OCI-LY3 (cell line): ENCODE results near the gene NEURL2.

ENCODE experiments used
- H2AFZ ChIP-seq: fragments of 200-600, 300-600 bp; shearing (Covaris generic); 2 replicates; pipeline ENCODE4 v1.6.0; 2014; ENCODE audit warnings: antibody characterized with exemption, low read depth, low read length
- H3K27ac ChIP-seq: fragments of 200-600, 300-600 bp; sonication (generic); 2 replicates; pipeline ENCODE4 v1.5.1; 2014; ENCODE audit warnings: mild to moderate bottlenecking, low read length, moderate library complexity, mixed read lengths
- H3K27me3 ChIP-seq: fragments of 200-600, 300-600 bp; sonication (generic); 2 replicates; pipeline ENCODE4 v1.6.1; 2014; ENCODE audit warnings: low read depth, low read length, mixed read lengths
- H3K36me3 ChIP-seq: fragments of 200-600, 300-600 bp; sonication (generic); replicated peaks from 2 replicates; pipeline ENCODE3; 2014; ENCODE audit warnings: low read depth, low read length, mixed read lengths
- H3K4me1 ChIP-seq: fragments of 300-600, 200-600 bp; sonication (generic); 2 replicates; pipeline ENCODE4 v1.6.1; 2014; ENCODE audit warnings: low read length, mixed read lengths
- H3K4me2 ChIP-seq: fragments of 200-600, 300-600 bp; sonication (generic); 2 replicates; pipeline ENCODE4 v1.6.1; 2014; ENCODE audit warnings: low read length, mixed read lengths
- H3K4me3 ChIP-seq: fragments of 300-600, 200-600 bp; sonication (generic); 2 replicates; pipeline ENCODE4 v1.5.1; 2014; ENCODE audit warnings: antibody characterized with exemption, mild to moderate bottlenecking, low read length, moderate library complexity
- H3K79me2 ChIP-seq: fragments of 300-600, 200-600 bp; shearing (Covaris generic); 2 replicates; pipeline ENCODE4 v1.6.1; 2014; ENCODE audit warnings: mild to moderate bottlenecking, low read length, mixed read lengths
- H3K9ac ChIP-seq: fragments of 300-600, 200-600 bp; shearing (Covaris generic); 2 replicates; pipeline ENCODE4 v1.6.0; 2014; ENCODE audit warnings: mild to moderate bottlenecking, low read length, moderate library complexity
- H3K9me3 ChIP-seq: fragments of 200-600, 300-600 bp; shearing (Covaris generic); 2 replicates; pipeline ENCODE4 v1.6.1; 2014; ENCODE audit warnings: low read length, mixed read lengths; ENCODE audit not compliant: insufficient read depth
- H4K20me1 ChIP-seq: fragments of 200-600, 300-600 bp; sonication (generic); 2 replicates; pipeline ENCODE4 v1.6.1; 2016; ENCODE audit warnings: low read length, mixed read lengths; ENCODE audit not compliant: insufficient read depth
- CTCF ChIP-seq: fragments of 200-600, 300-600 bp; sonication (generic); IDR thresholded peaks from 2 replicates; pipeline ENCODE4 v1.5.1; 2014; ENCODE audit warnings: antibody characterized with exemption, low read length, low read depth
- EZH2phosphoT487 ChIP-seq: fragments of 200-600 bp; shearing (Covaris generic); IDR thresholded peaks from 2 replicates; pipeline ENCODE4 v1.6.1; 2018; ENCODE audit warnings: antibody characterized with exemption, mixed run types, low read depth

NEURL2 gene

GRCh38 chr20:45857882-45858216 is 33.2 kb downstream of the NEURL2 start:
- H3K36me3 ChIP-seq: peaks cover 7% of the 10 kb centered on the region
- TF ChIP-seq EZH2phosphoT487 (no peak), CTCF (no peak)
- H3K79me2 ChIP-seq: peaks cover 17% of the 10 kb centered on the region
- peak overlapping the region; percentile 63 for H3K27ac ChIP-seq
- no peaks in the 10 kb centered on the region for H3K9me3 ChIP-seq
- no peaks in the 10 kb centered on the region for H3K27me3 ChIP-seq
- H3K4me1 ChIP-seq: peaks cover 15% of the 10 kb centered on the region
- H4K20me1 ChIP-seq: no peaks in the 10 kb centered on the region
- peak overlapping the region; percentile 82 for H3K4me3 ChIP-seq
- peak overlapping the region; percentile 96 for H2AFZ ChIP-seq
- peak overlapping the region; percentile 75 for H3K4me2 ChIP-seq
- H3K9ac ChIP-seq: peak overlapping the region; percentile 81

GRCh38 chr20:45857114-45857881 is 33.7 kb downstream of the NEURL2 start, which contains the start of the genes ACOT8 and ZSWIM3:
Gene ACOT8, minus strand, starts transcription at chr20:45857392. Its CDS starts 77 bp downstream, at chr20:45857315.
Gene ZSWIM3, plus strand, starts transcription at chr20:45857614. Its CDS starts 212 bp downstream, at chr20:45857826.
- peaks cover 15% of the 10 kb centered on the region for H3K4me1 ChIP-seq
- TF ChIP-seq EZH2phosphoT487 (no peak), CTCF (no peak)
- H3K36me3 ChIP-seq: peaks cover 7% of the 10 kb centered on the region
- H3K4me3 ChIP-seq: peak within 1 kb of the TSS; percentile 82
- peak within 1 kb of the TSS; percentile 96 for H2AFZ ChIP-seq
- no peaks in the 10 kb centered on the region for H4K20me1 ChIP-seq
- H3K4me2 ChIP-seq: peak within 1 kb of the TSS; percentile 98
- no peaks in the 10 kb centered on the region for H3K27me3 ChIP-seq
- no peaks in the 10 kb centered on the region for H3K9me3 ChIP-seq
- H3K9ac ChIP-seq: peak within 1 kb of the TSS; percentile 81
- H3K79me2 ChIP-seq: peaks cover 17% of the 10 kb centered on the region
- peak within 1 kb of the TSS; percentile 63 for H3K27ac ChIP-seq

GRCh38 chr20:45853484-45853883 is 37.5 kb downstream of the NEURL2 start:
- H4K20me1 ChIP-seq: no peaks in the 10 kb centered on the region
- peaks cover 13% of the 10 kb centered on the region for H3K4me1 ChIP-seq
- no peak overlapping the region for H3K4me3 ChIP-seq
- H3K4me2 ChIP-seq: no peak overlapping the region
- H2AFZ ChIP-seq: no peak overlapping the region
- no peaks in the 10 kb centered on the region for H3K9me3 ChIP-seq
- no peaks in the 10 kb centered on the region for H3K27me3 ChIP-seq
- no peak for TF ChIP-seq CTCF
- TF ChIP-seq EZH2phosphoT487: no peak
- H3K79me2 ChIP-seq: peaks cover 16% of the 10 kb centered on the region
- no peak overlapping the region for H3K9ac ChIP-seq
- H3K36me3 ChIP-seq: peaks cover 7% of the 10 kb centered on the region
- no peak overlapping the region for H3K27ac ChIP-seq

DNA sequence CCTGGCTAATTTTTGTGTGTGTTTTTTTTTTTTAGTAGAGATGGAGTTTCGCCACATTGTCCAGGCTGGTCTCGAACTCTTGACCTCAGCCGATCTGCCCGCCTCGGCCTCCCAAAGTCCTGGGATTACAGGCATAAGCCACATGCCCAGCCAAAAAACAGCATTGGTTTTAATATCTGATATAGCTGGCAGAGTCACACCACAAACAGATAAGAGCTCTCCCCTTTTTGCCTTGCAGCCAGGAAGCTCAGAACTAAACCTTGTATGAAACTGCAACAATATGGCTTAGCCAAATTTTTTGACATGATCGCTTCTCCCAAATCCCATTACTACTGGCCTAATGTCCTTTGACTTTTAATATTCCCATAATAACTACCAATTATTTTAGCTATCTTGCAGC is 38.7 kb downstream of the NEURL2 start:
- no peaks in the 10 kb centered on the region for H3K27me3 ChIP-seq
- peaks cover 14% of the 10 kb centered on the region for H3K79me2 ChIP-seq
- H3K9ac ChIP-seq: no peak overlapping the region
- no peak overlapping the region for H3K4me3 ChIP-seq
- no peak overlapping the region for H3K27ac ChIP-seq
- peaks cover 7% of the 10 kb centered on the region for H3K36me3 ChIP-seq
- no peaks in the 10 kb centered on the region for H3K9me3 ChIP-seq
- H3K4me1 ChIP-seq: peaks cover 7% of the 10 kb centered on the region
- H4K20me1 ChIP-seq: no peaks in the 10 kb centered on the region
- H2AFZ ChIP-seq: no peak overlapping the region
- TF ChIP-seq EZH2phosphoT487 (no peak), CTCF (no peak)
- H3K4me2 ChIP-seq: no peak overlapping the region
